ENCODE measurements around the gene ATAD3C.
A peak's percentile ranks its signal among the peaks of the same experiment; 100 is the strongest.
"Not testable (repeated sequence)": the region's sequence is repeated elsewhere in the genome, so short reads cannot be mapped to it uniquely, and the experiment has no call there.

Gene ATAD3C

DNA sequence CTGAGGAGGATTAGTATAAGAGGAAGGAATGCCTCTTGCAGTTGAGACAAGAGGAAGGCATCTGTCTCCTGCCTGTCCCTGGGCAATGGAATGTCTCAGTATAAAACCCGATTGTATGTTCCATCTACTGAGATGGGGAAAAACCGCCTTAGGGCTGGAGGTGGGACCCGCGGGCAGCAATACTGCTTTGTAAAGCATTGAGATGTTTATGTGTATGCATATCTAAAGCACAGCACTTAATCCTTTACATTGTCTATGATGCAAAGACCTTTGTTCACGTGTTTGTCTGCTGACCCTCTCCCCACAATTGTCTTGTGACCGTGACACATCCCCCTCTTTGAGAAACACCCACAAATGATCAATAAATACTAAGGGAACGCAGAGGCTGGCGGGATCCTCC is 39.3 kb upstream of the ATAD3C start:
- H3K9me3 Mint-ChIP-seq; DNase-seq (ENCODE audit: low spot score in 2 of 2); ATAC-seq (replicated peaks; ENCODE audit: extremely low read depth, poor library complexity, severe bottlenecking); H3K4me3 Mint-ChIP-seq; H3K27ac Mint-ChIP-seq (ENCODE audit: low read depth); H3K27me3 Mint-ChIP-seq: not testable (repeated sequence)
- peaks cover 16% of the 10 kb centered on the region for H3K4me1 Mint-ChIP-seq
- peaks cover 19% of the 10 kb centered on the region for H3K36me3 Mint-ChIP-seq (ENCODE audit: insufficient read depth)

GRCh38 chr1:1411626-1412025 is 37.9 kb upstream of the ATAD3C start:
- peak overlapping the region; percentile 76 for H3K27ac Mint-ChIP-seq (ENCODE audit: low read depth)
- no peak for DNase-seq (ENCODE audit: low spot score in 2 of 2)

GRCh38 chr1:1412311-1412902 is 37.1 kb upstream of the ATAD3C start:
- not testable (repeated sequence) for H3K9me3 Mint-ChIP-seq; H3K27ac Mint-ChIP-seq (ENCODE audit: low read depth); ATAC-seq (replicated peaks; ENCODE audit: extremely low read depth, poor library complexity, severe bottlenecking); H3K27me3 Mint-ChIP-seq; DNase-seq (ENCODE audit: low spot score in 2 of 2); H3K4me1 Mint-ChIP-seq; H3K4me3 Mint-ChIP-seq; H3K36me3 Mint-ChIP-seq (ENCODE audit: insufficient read depth)

More at GRCh38 chr1:1411626-1412025, 37.9 kb upstream of the ATAD3C start:
- H3K27me3 Mint-ChIP-seq, result no peaks in the 10 kb centered on the region
- peaks cover 11% of the 10 kb centered on the region for H3K36me3 Mint-ChIP-seq (ENCODE audit: insufficient read depth)
- no peak for ATAC-seq (replicated peaks; ENCODE audit: extremely low read depth, poor library complexity, severe bottlenecking)
- no peaks in the 10 kb centered on the region for H3K9me3 Mint-ChIP-seq
- peaks cover 6% of the 10 kb centered on the region for H3K4me1 Mint-ChIP-seq
- no peak overlapping the region for H3K4me3 Mint-ChIP-seq

GRCh38 chr1:1415751-1416150 is 33.7 kb upstream of the ATAD3C start:
- DNase-seq (ENCODE audit: low spot score in 2 of 2) (no peak), ATAC-seq (replicated peaks; ENCODE audit: extremely low read depth, poor library complexity, severe bottlenecking) (no peak)
- Mint-ChIP-seq H3K9me3 (no peaks in the 10 kb centered on the region), H3K27me3 (no peaks in the 10 kb centered on the region), H3K4me1 (no peaks in the 10 kb centered on the region), H3K4me3 (no peak overlapping the region), H3K27ac (ENCODE audit: low read depth) (no peak overlapping the region), H3K36me3 (ENCODE audit: insufficient read depth) (peaks cover 2% of the 10 kb centered on the region)

DNA sequence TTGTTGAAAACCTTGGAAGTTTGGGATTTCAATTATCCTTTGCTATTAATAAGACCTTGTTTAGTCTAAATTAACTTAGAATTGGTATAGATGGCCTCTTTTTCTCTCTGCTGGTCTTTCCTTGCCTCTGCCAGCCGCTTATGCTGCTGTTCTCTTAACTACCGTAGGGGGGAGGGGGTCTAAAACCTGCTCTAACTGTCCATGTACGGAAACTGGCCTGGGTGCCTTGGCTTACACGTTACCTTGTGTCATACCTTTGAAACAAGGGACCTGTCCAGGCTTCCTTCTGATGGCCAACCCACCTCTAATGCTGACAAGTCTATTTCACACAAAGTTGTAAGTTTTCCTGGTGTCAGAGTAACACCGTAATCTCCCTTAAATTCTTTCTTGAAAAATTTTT is 32.1 kb upstream of the ATAD3C start:
- DNase-seq (ENCODE audit: low spot score in 2 of 2); H3K9me3 Mint-ChIP-seq; H3K4me3 Mint-ChIP-seq; H3K36me3 Mint-ChIP-seq (ENCODE audit: insufficient read depth); ATAC-seq (replicated peaks; ENCODE audit: extremely low read depth, poor library complexity, severe bottlenecking); H3K4me1 Mint-ChIP-seq; H3K27me3 Mint-ChIP-seq; H3K27ac Mint-ChIP-seq (ENCODE audit: low read depth): not testable (repeated sequence)

GRCh38 chr1:1417825-1418463 is 31.5 kb upstream of the ATAD3C start:
- not testable (repeated sequence) for H3K9me3 Mint-ChIP-seq; H3K27ac Mint-ChIP-seq (ENCODE audit: low read depth); ATAC-seq (replicated peaks; ENCODE audit: extremely low read depth, poor library complexity, severe bottlenecking)

GRCh38 chr1:1418464-1419362 is 30.8 kb upstream of the ATAD3C start:
- DNase-seq (ENCODE audit: low spot score in 2 of 2) (no peak), ATAC-seq (replicated peaks; ENCODE audit: extremely low read depth, poor library complexity, severe bottlenecking) (no peak)
- H3K9me3 Mint-ChIP-seq, result no peaks in the 10 kb centered on the region
- H3K36me3 Mint-ChIP-seq (ENCODE audit: insufficient read depth), result no peaks in the 10 kb centered on the region
- no peak overlapping the region for H3K4me3 Mint-ChIP-seq
- H3K4me1 Mint-ChIP-seq, result no peaks in the 10 kb centered on the region
- no peak overlapping the region for H3K27ac Mint-ChIP-seq (ENCODE audit: low read depth)
- peaks cover 17% of the 10 kb centered on the region for H3K27me3 Mint-ChIP-seq

More at GRCh38 chr1:1417825-1418463, 31.5 kb upstream of the ATAD3C start:
- peaks cover 11% of the 10 kb centered on the region for H3K27me3 Mint-ChIP-seq
- H3K4me3 Mint-ChIP-seq; DNase-seq (ENCODE audit: low spot score in 2 of 2); H3K4me1 Mint-ChIP-seq; H3K36me3 Mint-ChIP-seq (ENCODE audit: insufficient read depth): not testable (repeated sequence)

- no peak overlapping the region for H3K4me3 Mint-ChIP-seq
- ATAC-seq (replicated peaks; ENCODE audit: extremely low read depth, poor library complexity, severe bottlenecking) (no peak), DNase-seq (ENCODE audit: low spot score in 2 of 2) (no peak)
- no peaks in the 10 kb centered on the region for H3K9me3 Mint-ChIP-seq
- H3K36me3 Mint-ChIP-seq (ENCODE audit: insufficient read depth), result no peaks in the 10 kb centered on the region
- no peak overlapping the region for H3K27ac Mint-ChIP-seq (ENCODE audit: low read depth)
- peaks cover 21% of the 10 kb centered on the region for H3K27me3 Mint-ChIP-seq
- no peaks in the 10 kb centered on the region for H3K4me1 Mint-ChIP-seq
These were observed 30.1 kb upstream of the ATAD3C start for GRCh38 chr1:1419363-1419812.

DNA sequence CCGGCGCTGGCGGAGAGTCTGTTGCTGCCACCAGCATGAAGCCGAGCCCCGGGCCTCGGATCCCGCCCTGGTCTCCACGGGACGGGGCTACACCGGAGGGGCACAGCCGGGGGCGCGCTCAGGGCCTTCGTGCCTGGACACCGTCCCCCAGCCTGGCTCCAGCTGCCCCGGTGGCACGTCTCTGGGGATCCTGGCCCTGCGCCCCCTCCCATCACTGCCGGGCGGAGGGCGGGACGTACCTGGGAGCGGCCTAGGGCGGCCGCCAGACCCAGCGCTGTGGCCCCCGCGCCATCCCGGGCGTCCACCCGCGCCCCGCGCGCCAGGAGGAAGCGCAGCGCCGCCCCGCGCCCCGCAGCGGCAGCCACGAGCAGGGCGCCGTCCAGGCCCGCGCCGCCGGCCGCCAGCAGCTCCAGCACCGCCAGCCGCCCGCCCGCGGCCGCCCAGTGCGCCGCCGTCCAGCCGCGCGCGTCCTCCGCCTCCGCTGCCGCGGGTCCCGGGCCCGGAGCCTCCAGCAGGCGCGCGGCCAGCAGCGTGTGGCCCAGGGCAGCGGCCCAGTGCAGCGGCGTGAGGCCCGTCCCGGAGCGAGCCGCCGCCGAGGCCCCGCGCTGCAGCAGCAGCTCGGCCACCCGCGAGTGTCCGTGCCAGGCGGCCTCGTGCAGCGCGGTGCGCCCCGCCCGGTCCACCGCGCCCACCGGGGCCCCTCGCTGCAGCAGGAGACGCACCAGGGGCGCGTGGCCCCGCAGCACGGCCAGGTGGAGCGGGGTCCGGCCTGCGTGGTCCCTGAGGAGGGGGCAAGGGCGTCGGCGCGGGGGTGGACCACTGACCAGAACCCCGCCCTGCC is 29.5 kb upstream of the ATAD3C start:
- H3K36me3 Mint-ChIP-seq (ENCODE audit: insufficient read depth), result no peaks in the 10 kb centered on the region
- no peaks in the 10 kb centered on the region for H3K9me3 Mint-ChIP-seq
- H3K27ac Mint-ChIP-seq (ENCODE audit: low read depth), result no peak overlapping the region
- DNase-seq (ENCODE audit: low spot score in 2 of 2), result no peak
- H3K4me1 Mint-ChIP-seq, result no peaks in the 10 kb centered on the region
- no peak for ATAC-seq (replicated peaks; ENCODE audit: extremely low read depth, poor library complexity, severe bottlenecking)
- H3K4me3 Mint-ChIP-seq, result no peak overlapping the region
- H3K27me3 Mint-ChIP-seq, result peaks cover 27% of the 10 kb centered on the region

DNA sequence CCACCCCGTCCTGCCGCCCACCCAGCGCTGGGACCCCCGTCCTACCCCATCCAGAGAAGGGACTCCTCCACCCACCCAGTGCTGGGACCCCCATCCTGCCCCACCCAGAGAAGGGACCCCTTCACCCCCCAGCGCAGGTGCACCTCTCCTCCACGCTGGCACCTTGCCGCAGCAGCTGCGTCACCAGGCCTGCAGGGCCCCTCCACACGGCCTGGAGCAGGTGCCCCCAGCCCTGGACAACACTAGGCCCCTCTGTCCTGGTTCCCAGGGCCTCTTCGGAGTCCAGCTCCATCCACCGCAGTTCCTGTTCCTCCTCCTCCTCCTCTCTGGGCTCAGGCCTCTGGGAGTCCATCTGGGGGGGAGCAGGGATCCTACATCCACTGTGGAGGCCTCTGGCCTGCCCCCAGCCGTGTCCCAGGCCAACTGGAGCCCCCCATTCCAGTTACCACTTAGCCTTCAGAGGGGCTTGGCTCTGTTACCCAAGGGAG is 28.8 kb upstream of the ATAD3C start:
- no peak for DNase-seq (ENCODE audit: low spot score in 2 of 2)
- Mint-ChIP-seq H3K27ac (ENCODE audit: low read depth) (no peak overlapping the region), H3K4me3 (no peak overlapping the region), H3K4me1 (no peaks in the 10 kb centered on the region), H3K27me3 (peaks cover 29% of the 10 kb centered on the region), H3K9me3 (no peaks in the 10 kb centered on the region), H3K36me3 (ENCODE audit: insufficient read depth) (no peaks in the 10 kb centered on the region)
- no peak for ATAC-seq (replicated peaks; ENCODE audit: extremely low read depth, poor library complexity, severe bottlenecking)

DNA sequence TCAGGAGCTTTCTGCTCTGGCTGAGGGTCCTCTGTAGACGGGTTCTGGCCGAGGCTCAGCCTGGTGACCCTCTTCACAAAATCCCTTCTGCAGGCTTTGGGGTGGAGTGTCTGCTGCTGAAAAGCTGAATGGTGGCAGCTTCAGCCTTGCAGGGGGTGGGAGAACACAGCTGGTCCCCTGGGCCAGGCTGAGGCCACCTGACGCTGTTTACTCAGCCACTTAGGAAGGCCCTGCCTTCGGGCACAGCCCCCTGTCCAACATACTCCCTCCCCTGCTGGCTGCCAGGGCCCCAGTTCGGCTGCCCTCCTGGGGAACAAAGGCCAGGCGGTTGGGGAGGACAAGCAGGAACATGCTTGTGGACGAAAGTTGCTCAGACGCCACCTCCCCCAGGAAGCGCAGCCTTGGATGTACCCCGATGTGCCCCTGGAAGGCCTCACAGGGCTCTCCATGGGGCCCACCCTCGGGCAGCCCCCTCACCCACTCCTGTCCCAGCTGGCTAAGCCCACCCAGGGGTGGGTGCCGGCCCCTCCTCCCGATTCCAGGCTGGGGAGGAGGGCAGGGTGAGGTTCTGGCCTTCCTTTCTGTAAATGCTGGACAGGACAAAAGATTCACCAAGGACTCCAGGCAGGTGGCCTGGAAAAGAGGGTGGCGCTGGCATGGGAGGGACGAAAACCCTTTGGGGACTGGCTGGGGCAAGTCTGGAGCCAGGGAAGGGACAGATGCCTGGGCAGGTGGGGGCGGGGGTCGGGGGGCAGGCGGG is 28.2 kb upstream of the ATAD3C start, which contains the start of gene ANKRD65:
ANKRD65 (minus strand) TSS at position 130 of the 760 bp plus-strand sequence. CDS start 271 bp downstream, outside the sequence.
- Mint-ChIP-seq H3K36me3 (ENCODE audit: insufficient read depth) (no peaks in the 10 kb centered on the region), H3K27ac (ENCODE audit: low read depth) (no peak within 1 kb of the TSS), H3K4me3 (no peak within 1 kb of the TSS), H3K27me3 (peaks cover 29% of the 10 kb centered on the region), H3K9me3 (no peaks in the 10 kb centered on the region), H3K4me1 (no peaks in the 10 kb centered on the region)
- DNase-seq (ENCODE audit: low spot score in 2 of 2) (no peak), ATAC-seq (replicated peaks; ENCODE audit: extremely low read depth, poor library complexity, severe bottlenecking) (no peak)

All from central memory CD8-positive, alpha-beta T cell (primary cell).